Testis (tissue), 3 donors: ENCODE data around the gene BET1. TPM values are rescaled to one million over a fixed set of nuclear protein-coding genes. Genes with fewer than 3 reads are reported as not detected.

Experiments
- DNase-seq: peaks from one replicate; pipeline ENCODE4 v3.0.0-alpha.2; 2019
- H3K27ac ChIP-seq, 2 donors: fragments of 200-600 bp; sonication (generic); one replicate each; pipeline ENCODE4 v1.5.1; 2019
- H3K27me3 ChIP-seq: fragments of 200-600 bp; sonication (generic); one replicate; pipeline ENCODE4 v1.5.1; 2019
- H3K36me3 ChIP-seq: fragments of 200-600 bp; sonication (generic); one replicate; pipeline ENCODE4 v1.5.1; 2017; ENCODE audit warnings: low read depth; ENCODE audit errors: missing control alignments
- H3K4me1 ChIP-seq: fragments of 200-600 bp; sonication (generic); one replicate; pipeline ENCODE4 v1.5.1; 2019
- H3K4me3 ChIP-seq, 2 donors: fragments of 200-600 bp; sonication (generic); one replicate each; pipeline ENCODE4 v1.5.1; 2017 to 2019
- H3K9me3 ChIP-seq: fragments of 200-600 bp; sonication (generic); one replicate; pipeline ENCODE4 v1.5.1; 2017
- POLR2A ChIP-seq: fragments of 450-650 bp; IDR thresholded peaks from one replicate; pipeline ENCODE4 v1.6.1; 2017; ENCODE audit warnings: antibody characterized with exemption, mild to moderate bottlenecking, moderate library complexity
- WGBS, 2 donors: methylation state at CpG; one replicate each; pipeline ENCODE4 v1.1.5; 2018; 5-methylcytosine and 5-hydroxymethylcytosine counted together
- intact Hi-C: fragments of 100-400 bp; cut with DNase I; formaldehyde crosslinking; loops from one replicate; pipeline ENCODE4 v1.15.1; 2023; ENCODE audit warnings: low total_unique reads
- polyA plus RNA-seq: library from polyadenylated mRNA; stranded (reverse); fragments of 350-450 nt; fragmentation: Illumina TruSeq; extraction: RNeasy Lipid Tissue Mini Kit (QIAGEN cat#74804); gene quantifications from one replicate; pipeline ENCODE4 v1.2.3, GENCODE V29; 2014; ENCODE audit warnings: low read depth, low replicate concordance; ENCODE audit not compliant: insufficient read depth
- total RNA-seq, 2 donors: library from RNA; depleted of rRNA; stranded (reverse); fragments of >200 nt; gene quantifications; one replicate each; pipeline ENCODE4 v1.2.3, GENCODE V29; 2016
- TF ChIP-seq, protein P1 (sequence below), 3 experiments: fragments of 450-650 bp in 2 of 3; fragments of 200-600 bp in 1 of 3; sonication (generic) in 1 of 3; IDR thresholded peaks; one replicate each; pipeline ENCODE4 v1.5.1; 2016 to 2019; ENCODE audit warnings: antibody characterized with exemption in 3 of 3, mild to moderate bottlenecking in 2 of 3, moderate library complexity in 1 of 3

BET1 gene
- total and polyA plus RNA-seq, 3 donors from 2014 or later: 19.4 to 28.3 (median 23.6) TPM

DNA sequence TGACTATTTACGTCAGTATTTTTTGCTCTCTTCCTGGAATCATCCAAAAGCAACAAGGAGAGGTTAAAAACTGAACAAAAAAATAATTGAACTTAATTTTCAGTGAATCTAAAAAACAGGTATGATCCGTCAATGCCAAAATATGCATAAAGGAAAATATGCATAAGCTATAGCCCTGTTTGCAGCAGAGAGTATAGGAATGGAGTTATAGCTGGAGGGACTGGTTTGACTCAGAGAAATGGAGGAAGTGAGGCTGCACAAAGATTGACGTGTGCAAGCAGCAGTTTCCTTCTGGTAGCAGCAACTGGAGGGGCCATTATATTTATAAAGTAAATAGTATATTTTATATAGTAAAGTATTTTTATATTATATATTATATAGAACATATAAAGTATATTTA lies 45.5 kb downstream of the BET1 start:
- WGBS, 2 donors: 87 to 90% methylated on average over 3 of the region's 3 CpGs
- H3K36me3 ChIP-seq: no peaks in the 10 kb centered on the region
- H3K27me3 ChIP-seq: no peaks in the 10 kb centered on the region
- intact Hi-C loops: no loop called here
- TF ChIP-seq, protein P1, sequence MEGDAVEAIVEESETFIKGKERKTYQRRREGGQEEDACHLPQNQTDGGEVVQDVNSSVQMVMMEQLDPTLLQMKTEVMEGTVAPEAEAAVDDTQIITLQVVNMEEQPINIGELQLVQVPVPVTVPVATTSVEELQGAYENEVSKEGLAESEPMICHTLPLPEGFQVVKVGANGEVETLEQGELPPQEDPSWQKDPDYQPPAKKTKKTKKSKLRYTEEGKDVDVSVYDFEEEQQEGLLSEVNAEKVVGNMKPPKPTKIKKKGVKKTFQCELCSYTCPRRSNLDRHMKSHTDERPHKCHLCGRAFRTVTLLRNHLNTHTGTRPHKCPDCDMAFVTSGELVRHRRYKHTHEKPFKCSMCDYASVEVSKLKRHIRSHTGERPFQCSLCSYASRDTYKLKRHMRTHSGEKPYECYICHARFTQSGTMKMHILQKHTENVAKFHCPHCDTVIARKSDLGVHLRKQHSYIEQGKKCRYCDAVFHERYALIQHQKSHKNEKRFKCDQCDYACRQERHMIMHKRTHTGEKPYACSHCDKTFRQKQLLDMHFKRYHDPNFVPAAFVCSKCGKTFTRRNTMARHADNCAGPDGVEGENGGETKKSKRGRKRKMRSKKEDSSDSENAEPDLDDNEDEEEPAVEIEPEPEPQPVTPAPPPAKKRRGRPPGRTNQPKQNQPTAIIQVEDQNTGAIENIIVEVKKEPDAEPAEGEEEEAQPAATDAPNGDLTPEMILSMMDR (IDR thresholded peaks at IDR 0.05): no peak
- TF ChIP-seq POLR2A: no peak
- DNase-seq: no peak
- no peaks in the 10 kb centered on the region for H3K4me1 ChIP-seq
- no peaks in the 10 kb centered on the region for H3K9me3 ChIP-seq
- H3K27ac ChIP-seq: no peak overlapping the region
- no peak overlapping the region for H3K4me3 ChIP-seq

DNA sequence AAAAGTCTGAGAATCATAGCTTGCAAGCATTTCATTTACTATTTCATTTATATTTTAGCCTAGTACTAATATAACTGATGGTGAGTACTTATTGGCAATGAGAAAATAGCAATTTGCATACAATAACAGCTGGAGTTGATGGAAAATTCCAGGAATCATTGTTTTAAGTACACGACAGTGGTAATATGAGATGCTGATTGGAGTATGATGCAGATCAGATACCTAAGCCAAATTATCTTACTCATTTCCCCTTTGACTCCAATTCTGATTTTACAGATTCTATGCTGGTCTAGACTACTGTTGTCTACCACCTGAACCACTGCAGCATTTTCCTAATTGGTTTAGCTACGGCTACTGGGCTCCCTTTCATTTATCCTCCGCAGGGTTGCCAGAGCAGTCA lies 45.9 kb downstream of the BET1 start:
- no peak for TF ChIP-seq POLR2A
- TF ChIP-seq, protein P1 (IDR thresholded peaks at IDR 0.05): no peak
- intact Hi-C loops: no loop called here
- WGBS, 2 donors: 80 to 83% methylated on average over 3 of the region's 3 CpGs

DNA sequence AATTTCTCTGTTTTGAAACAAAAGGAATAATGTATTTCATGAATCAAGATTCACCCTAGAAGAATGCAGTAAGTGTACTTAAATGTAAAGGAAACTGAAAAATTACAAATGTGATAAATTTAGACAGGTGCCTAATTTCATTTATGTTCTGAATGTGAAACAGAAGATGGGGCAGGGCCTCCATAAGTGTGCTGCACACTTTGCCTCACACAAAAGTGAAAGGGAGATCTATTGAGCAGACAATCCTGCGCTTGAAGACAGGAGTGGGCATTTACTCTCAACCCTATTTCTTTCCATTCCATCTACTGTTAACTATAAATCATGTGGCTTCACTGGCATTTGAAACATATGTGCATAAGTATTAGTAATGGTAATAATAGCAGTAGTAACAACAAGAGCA lies 46.4 kb downstream of the BET1 start:
- H3K36me3 ChIP-seq: no peaks in the 10 kb centered on the region
- no peak for DNase-seq

More for the DNA sequence above, 45.9 kb downstream of the BET1 start:
- Histone ChIP-seq H3K4me3 (no peak overlapping the region), H3K27ac (no peak overlapping the region), H3K36me3 (no peaks in the 10 kb centered on the region), H3K4me1 (no peaks in the 10 kb centered on the region), H3K27me3 (no peaks in the 10 kb centered on the region), H3K9me3 (no peaks in the 10 kb centered on the region)
- DNase-seq: no peak

DNA sequence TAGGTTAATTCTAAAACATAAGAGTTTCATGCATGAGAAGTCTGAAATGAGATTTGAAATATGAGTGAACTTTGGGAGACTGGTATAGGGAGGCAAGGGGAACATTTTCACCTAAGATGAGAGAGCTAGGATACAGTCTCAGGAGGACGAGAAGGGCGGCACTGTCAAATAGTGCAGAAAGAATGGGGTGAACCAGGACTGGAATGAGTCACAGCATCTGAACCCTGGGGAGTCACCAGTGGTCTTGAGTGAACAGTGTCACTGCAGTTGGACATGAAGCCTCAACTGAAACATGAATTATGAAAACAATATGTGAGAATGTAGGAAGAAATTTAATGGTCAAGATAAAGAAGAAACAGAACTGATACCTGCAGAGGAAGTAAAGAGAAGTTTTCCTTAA lies 48.9 kb downstream of the BET1 start:
- 90 to 91% methylated on average over 2 of the region's 2 CpGs for WGBS, 2 donors
- intact Hi-C loops: no loop called here
- no peaks in the 10 kb centered on the region for H3K4me1 ChIP-seq
- no peak for DNase-seq
- no peaks in the 10 kb centered on the region for H3K36me3 ChIP-seq
- no peak overlapping the region for H3K4me3 ChIP-seq
- TF ChIP-seq, protein P1 (IDR thresholded peaks at IDR 0.05): no peak
- no peak for TF ChIP-seq POLR2A
- H3K9me3 ChIP-seq: no peaks in the 10 kb centered on the region
- no peak overlapping the region for H3K27ac ChIP-seq
- H3K27me3 ChIP-seq: no peaks in the 10 kb centered on the region

More for the DNA sequence above, 46.4 kb downstream of the BET1 start:
- Histone ChIP-seq H3K27me3 (no peaks in the 10 kb centered on the region), H3K27ac (no peak overlapping the region), H3K4me3 (no peak overlapping the region), H3K4me1 (no peaks in the 10 kb centered on the region), H3K9me3 (no peaks in the 10 kb centered on the region)
- intact Hi-C loops: no loop called here
- no peak for TF ChIP-seq POLR2A
- TF ChIP-seq, protein P1 (IDR thresholded peaks at IDR 0.05): no peak
- WGBS, 2 donors: 94 to 96% methylated on average over 1 of the region's 1 CpG

DNA sequence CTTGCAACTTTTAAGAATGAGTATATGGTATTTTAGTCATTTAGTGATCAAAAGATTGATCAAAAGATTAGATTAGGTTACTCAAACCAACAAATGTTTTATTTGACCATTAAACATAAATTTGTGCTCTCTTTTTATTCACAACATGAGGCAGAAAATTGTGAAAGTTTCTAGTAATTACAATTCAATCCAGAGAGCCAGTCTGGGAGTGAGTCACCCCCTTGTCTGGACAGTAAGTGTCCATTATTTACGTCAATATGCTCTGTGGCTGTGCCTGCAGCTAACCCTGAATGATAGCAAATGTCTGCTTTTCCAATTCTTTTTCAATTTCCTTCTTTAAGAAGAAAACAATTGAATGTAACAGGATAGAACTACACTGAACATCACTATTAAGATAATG lies 54.7 kb downstream of the BET1 start:
- intact Hi-C loops: no loop called here
- no peaks in the 10 kb centered on the region for H3K9me3 ChIP-seq
- H3K4me3 ChIP-seq: no peak overlapping the region
- TF ChIP-seq POLR2A: no peak
- TF ChIP-seq, protein P1 (IDR thresholded peaks at IDR 0.05): no peak
- WGBS, 2 donors: 90 to 94% methylated on average over 1 of the region's 1 CpG
- no peak for DNase-seq
- no peaks in the 10 kb centered on the region for H3K27me3 ChIP-seq
- H3K36me3 ChIP-seq: no peaks in the 10 kb centered on the region
- no peak overlapping the region for H3K27ac ChIP-seq
- no peaks in the 10 kb centered on the region for H3K4me1 ChIP-seq
